Measurements from ENCODE around the gene BCR. TPM values are rescaled to one million over a fixed set of nuclear protein-coding genes. Genes with fewer than 3 reads are reported as not detected.

BCR gene
- total RNA-seq, 1 experiment from 2014 or later, result 40.5 TPM

GRCh38 chr22:23294221-23294620, 113.9 kb downstream of the BCR start:
- Histone ChIP-seq H3K9me2 (replicated peaks; ENCODE audit: insufficient read depth, low read length) (no peaks in the 10 kb centered on the region), H3K9me3 (ENCODE audit: low read length) (no peaks in the 10 kb centered on the region), H2AFZ (ENCODE audit: low read length) (no peak overlapping the region), H3K4me3 (ENCODE audit: low read length) (no peak overlapping the region), H3K4me2 (ENCODE audit: low read depth, low read length, poor library complexity, severe bottlenecking) (no peak overlapping the region), H3K27me3 (ENCODE audit: low read length) (no peaks in the 10 kb centered on the region), H3K36me3 (ENCODE audit: insufficient read depth, low read length) (0 out of 2 replicates have a peak, but pooled peaks cover 4% of the 10 kb centered on the region), H3K27ac (ENCODE audit: low read length) (no peak overlapping the region), H3K4me1 (ENCODE audit: low read length) (peaks cover 8% of the 10 kb centered on the region), H4K20me1 (ENCODE audit: insufficient read depth, low read depth, low read length) (no peaks in the 10 kb centered on the region), H3K9ac (ENCODE audit: low read length) (no peak overlapping the region), H3K79me2 (ENCODE audit: low read length) (no peaks in the 10 kb centered on the region)
- no peak for DNase-seq

- no peaks in the 10 kb centered on the region for H3K9me3 ChIP-seq (ENCODE audit: low read length)
- H3K27ac ChIP-seq (ENCODE audit: low read length), result no peak overlapping the region
- no peak overlapping the region for H3K9ac ChIP-seq (ENCODE audit: low read length)
- no peaks in the 10 kb centered on the region for H3K27me3 ChIP-seq (ENCODE audit: low read length)
- H3K79me2 ChIP-seq (ENCODE audit: low read length), result no peaks in the 10 kb centered on the region
- peaks cover 3% of the 10 kb centered on the region; the same call in 1 of the 2 replicates for H3K36me3 ChIP-seq (ENCODE audit: insufficient read depth, low read length)
- no peak overlapping the region for H2AFZ ChIP-seq (ENCODE audit: low read length)
- no peaks in the 10 kb centered on the region for H3K9me2 ChIP-seq (replicated peaks; ENCODE audit: insufficient read depth, low read length)
- no peak overlapping the region for H3K4me2 ChIP-seq (ENCODE audit: low read depth, low read length, poor library complexity, severe bottlenecking)
- H3K4me3 ChIP-seq (ENCODE audit: low read length), result no peak overlapping the region
- H3K4me1 ChIP-seq (ENCODE audit: low read length), result no peaks in the 10 kb centered on the region
- H4K20me1 ChIP-seq (ENCODE audit: insufficient read depth, low read depth, low read length), result no peaks in the 10 kb centered on the region
- no peak for DNase-seq
Observed at GRCh38 chr22:23300476-23300875, 120.2 kb downstream of the BCR start.

DNA sequence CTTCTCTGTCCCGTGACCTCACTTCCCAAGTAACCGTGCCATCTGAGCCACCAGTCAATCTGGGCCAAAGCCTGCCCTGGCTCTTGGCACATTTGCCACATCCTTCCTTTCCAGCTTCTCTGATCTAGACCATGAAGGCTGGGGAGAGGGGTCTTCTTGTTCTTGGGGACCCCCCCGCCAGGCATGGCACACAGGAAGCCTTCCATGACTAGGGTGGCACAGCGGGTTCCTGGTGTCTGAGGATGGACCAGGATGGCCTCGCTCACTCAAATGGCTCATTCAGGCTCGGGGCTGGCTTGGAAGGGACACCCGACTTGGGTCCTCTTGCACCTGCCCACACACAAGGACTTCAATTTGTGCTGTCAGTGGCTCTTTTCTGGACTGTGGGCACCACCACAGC, 121.3 kb downstream of the BCR start:
- peaks cover 3% of the 10 kb centered on the region; the same call in 1 of the 2 replicates for H3K36me3 ChIP-seq (ENCODE audit: insufficient read depth, low read length)
- H3K27me3 ChIP-seq (ENCODE audit: low read length), result no peaks in the 10 kb centered on the region
- H3K4me1 ChIP-seq (ENCODE audit: low read length), result no peaks in the 10 kb centered on the region
- no peak overlapping the region for H2AFZ ChIP-seq (ENCODE audit: low read length)
- no peak for DNase-seq
- no peaks in the 10 kb centered on the region for H3K9me3 ChIP-seq (ENCODE audit: low read length)
- no peak overlapping the region for H3K4me3 ChIP-seq (ENCODE audit: low read length)
- no peak overlapping the region for H3K27ac ChIP-seq (ENCODE audit: low read length)
- no peak overlapping the region for H3K9ac ChIP-seq (ENCODE audit: low read length)
- H3K4me2 ChIP-seq (ENCODE audit: low read depth, low read length, poor library complexity, severe bottlenecking), result no peak overlapping the region
- H3K79me2 ChIP-seq (ENCODE audit: low read length), result no peaks in the 10 kb centered on the region
- no peaks in the 10 kb centered on the region for H4K20me1 ChIP-seq (ENCODE audit: insufficient read depth, low read depth, low read length)
- H3K9me2 ChIP-seq (replicated peaks; ENCODE audit: insufficient read depth, low read length), result no peaks in the 10 kb centered on the region

GRCh38 chr22:23302171-23303002, 122.1 kb downstream of the BCR start:
- no peak overlapping the region for H3K27ac ChIP-seq (ENCODE audit: low read length)
- no peak overlapping the region for H3K9ac ChIP-seq (ENCODE audit: low read length)
- no peak overlapping the region for H3K4me3 ChIP-seq (ENCODE audit: low read length)
- no peaks in the 10 kb centered on the region for H3K4me1 ChIP-seq (ENCODE audit: low read length)
- no peaks in the 10 kb centered on the region for H3K9me2 ChIP-seq (replicated peaks; ENCODE audit: insufficient read depth, low read length)
- H3K79me2 ChIP-seq (ENCODE audit: low read length), result no peaks in the 10 kb centered on the region
- H3K36me3 ChIP-seq (ENCODE audit: insufficient read depth, low read length), result peaks cover 3% of the 10 kb centered on the region; the same call in 1 of the 2 replicates
- no peaks in the 10 kb centered on the region for H3K27me3 ChIP-seq (ENCODE audit: low read length)
- no peak overlapping the region for H2AFZ ChIP-seq (ENCODE audit: low read length)
- no peaks in the 10 kb centered on the region for H3K9me3 ChIP-seq (ENCODE audit: low read length)
- H4K20me1 ChIP-seq (ENCODE audit: insufficient read depth, low read depth, low read length), result no peaks in the 10 kb centered on the region
- no peak for DNase-seq
- no peak overlapping the region for H3K4me2 ChIP-seq (ENCODE audit: low read depth, low read length, poor library complexity, severe bottlenecking)

DNA sequence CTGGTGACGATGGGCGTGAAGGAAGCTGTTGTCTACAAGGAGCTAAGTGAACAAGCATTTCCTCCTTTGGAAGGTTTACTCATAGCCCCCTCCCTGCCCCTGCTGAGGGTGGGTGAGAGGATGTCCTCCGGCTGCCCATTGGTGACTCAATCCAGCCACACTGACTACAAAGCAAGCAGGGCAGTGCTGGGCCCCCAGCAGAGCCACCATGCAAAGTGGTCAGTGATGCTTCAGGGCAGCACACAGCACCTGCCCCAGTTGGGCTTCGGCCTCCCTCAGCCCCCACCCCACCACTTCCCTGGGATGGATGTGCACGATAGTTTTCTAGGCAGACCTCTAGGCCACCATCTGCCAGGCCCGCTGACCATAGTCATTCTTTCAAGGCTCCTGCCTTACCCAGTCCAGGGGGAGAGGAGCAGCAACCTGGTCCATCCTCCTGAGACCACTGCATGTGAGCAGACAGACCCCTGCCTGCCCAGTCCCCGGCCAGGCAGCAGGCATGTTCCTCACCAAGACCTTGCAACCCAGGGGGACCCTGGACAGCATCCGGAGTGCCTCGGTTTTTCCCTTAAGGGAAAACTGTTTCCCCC, 125.1 kb downstream of the BCR start:
- Histone ChIP-seq H3K9ac (ENCODE audit: low read length) (no peak overlapping the region), H3K9me2 (replicated peaks; ENCODE audit: insufficient read depth, low read length) (no peaks in the 10 kb centered on the region), H4K20me1 (ENCODE audit: insufficient read depth, low read depth, low read length) (no peaks in the 10 kb centered on the region), H3K27ac (ENCODE audit: low read length) (no peak overlapping the region), H3K79me2 (ENCODE audit: low read length) (no peaks in the 10 kb centered on the region), H3K9me3 (ENCODE audit: low read length) (no peaks in the 10 kb centered on the region), H2AFZ (ENCODE audit: low read length) (no peak overlapping the region), H3K36me3 (ENCODE audit: insufficient read depth, low read length) (no peaks in the 10 kb centered on the region; the same call in 1 of the 2 replicates), H3K4me2 (ENCODE audit: low read depth, low read length, poor library complexity, severe bottlenecking) (no peak overlapping the region), H3K4me3 (ENCODE audit: low read length) (no peak overlapping the region), H3K4me1 (ENCODE audit: low read length) (no peaks in the 10 kb centered on the region), H3K27me3 (ENCODE audit: low read length) (no peaks in the 10 kb centered on the region)
- no peak for DNase-seq

GRCh38 chr22:23305922-23306374, 125.6 kb downstream of the BCR start:
- Histone ChIP-seq H3K4me3 (ENCODE audit: low read length) (no peak overlapping the region), H3K9me3 (ENCODE audit: low read length) (no peaks in the 10 kb centered on the region), H3K4me1 (ENCODE audit: low read length) (no peaks in the 10 kb centered on the region), H3K27me3 (ENCODE audit: low read length) (no peaks in the 10 kb centered on the region), H2AFZ (ENCODE audit: low read length) (no peak overlapping the region), H3K79me2 (ENCODE audit: low read length) (no peaks in the 10 kb centered on the region), H3K9ac (ENCODE audit: low read length) (no peak overlapping the region), H3K36me3 (ENCODE audit: insufficient read depth, low read length) (no peaks in the 10 kb centered on the region), H3K27ac (ENCODE audit: low read length) (no peak overlapping the region), H3K9me2 (replicated peaks; ENCODE audit: insufficient read depth, low read length) (no peaks in the 10 kb centered on the region), H4K20me1 (ENCODE audit: insufficient read depth, low read depth, low read length) (no peaks in the 10 kb centered on the region), H3K4me2 (ENCODE audit: low read depth, low read length, poor library complexity, severe bottlenecking) (no peak overlapping the region)
- peak; percentile 9 for DNase-seq

DNA sequence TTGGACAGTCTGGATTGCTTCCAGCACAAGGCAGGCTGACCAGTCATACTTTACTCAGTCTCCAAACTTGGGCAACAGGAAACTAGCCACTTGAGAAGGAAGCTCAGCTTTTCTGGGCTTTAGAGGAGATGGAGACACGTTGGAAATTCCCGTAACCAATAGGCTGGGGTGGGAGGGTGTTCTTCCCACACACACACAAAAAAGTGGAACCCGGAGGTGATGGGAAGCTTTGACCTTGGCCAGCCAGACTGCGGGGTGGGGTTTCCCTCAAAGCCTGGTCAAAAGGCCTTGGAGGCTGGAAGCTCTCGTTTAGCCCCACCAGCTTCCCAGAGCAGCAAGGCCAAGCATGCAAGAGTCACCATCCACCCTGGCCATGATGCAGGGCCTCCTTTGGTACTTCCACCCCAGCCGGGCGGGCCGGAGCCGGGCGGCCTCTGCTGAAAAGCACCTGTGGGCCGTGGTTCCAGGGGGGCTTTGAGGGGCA, 126.2 kb downstream of the BCR start:
- H2AFZ ChIP-seq (ENCODE audit: low read length), result no peak overlapping the region
- no peaks in the 10 kb centered on the region for H3K9me2 ChIP-seq (replicated peaks; ENCODE audit: insufficient read depth, low read length)
- no peaks in the 10 kb centered on the region for H3K27me3 ChIP-seq (ENCODE audit: low read length)
- H3K27ac ChIP-seq (ENCODE audit: low read length), result no peak overlapping the region
- H3K9me3 ChIP-seq (ENCODE audit: low read length), result no peaks in the 10 kb centered on the region
- H3K9ac ChIP-seq (ENCODE audit: low read length), result no peak overlapping the region
- H3K79me2 ChIP-seq (ENCODE audit: low read length), result no peaks in the 10 kb centered on the region
- H4K20me1 ChIP-seq (ENCODE audit: insufficient read depth, low read depth, low read length), result no peaks in the 10 kb centered on the region
- no peak overlapping the region for H3K4me3 ChIP-seq (ENCODE audit: low read length)
- peak; percentile 27 for DNase-seq
- no peaks in the 10 kb centered on the region for H3K36me3 ChIP-seq (ENCODE audit: insufficient read depth, low read length)
- no peaks in the 10 kb centered on the region for H3K4me1 ChIP-seq (ENCODE audit: low read length)
- H3K4me2 ChIP-seq (ENCODE audit: low read depth, low read length, poor library complexity, severe bottlenecking), result no peak overlapping the region

GRCh38 chr22:23306926-23307325, 126.6 kb downstream of the BCR start:
- no peaks in the 10 kb centered on the region for H3K79me2 ChIP-seq (ENCODE audit: low read length)
- no peak overlapping the region for H3K4me3 ChIP-seq (ENCODE audit: low read length)
- no peaks in the 10 kb centered on the region for H3K36me3 ChIP-seq (ENCODE audit: insufficient read depth, low read length)
- H3K4me1 ChIP-seq (ENCODE audit: low read length), result no peaks in the 10 kb centered on the region
- no peak for DNase-seq
- no peaks in the 10 kb centered on the region for H3K9me3 ChIP-seq (ENCODE audit: low read length)
- no peak overlapping the region for H3K9ac ChIP-seq (ENCODE audit: low read length)
- H3K4me2 ChIP-seq (ENCODE audit: low read depth, low read length, poor library complexity, severe bottlenecking), result no peak overlapping the region
- H3K27ac ChIP-seq (ENCODE audit: low read length), result no peak overlapping the region
- no peak overlapping the region for H2AFZ ChIP-seq (ENCODE audit: low read length)
- H3K9me2 ChIP-seq (replicated peaks; ENCODE audit: insufficient read depth, low read length), result no peaks in the 10 kb centered on the region
- H3K27me3 ChIP-seq (ENCODE audit: low read length), result no peaks in the 10 kb centered on the region
- no peaks in the 10 kb centered on the region for H4K20me1 ChIP-seq (ENCODE audit: insufficient read depth, low read depth, low read length)

Measured in Karpas-422 (cell line).